ENCODE measurements around the gene C10orf71. TPM values are rescaled to one million over a fixed set of nuclear protein-coding genes. Genes with fewer than 3 reads are reported as not detected.

Gene C10orf71
- polyA plus RNA-seq, 2 of the 4 experiments (the other 2 are of a cell fraction) = not detected

Other genes with a start within 250 kb of the C10orf71 start
- gene VSTM4, start 183.6 kb upstream of the C10orf71 start, polyA plus RNA-seq (2011; rRNA removed) = 0.18 and 0.21 TPM in 2 replicates
- gene VSTM4, start 183.6 kb upstream of the C10orf71 start, polyA plus RNA-seq (2017; fragmentation: RNase III; extraction: RNeasy Plus Mini Kit Qiagen cat#74134 plus additional on column Dnase treatment) = 0.22 to 0.53 TPM (median 0.41 TPM) in 3 replicates
- gene FAM170B, start 165.1 kb upstream of the C10orf71 start, polyA plus RNA-seq (2011; rRNA removed) = not detected in 2 replicates
- gene FAM170B, start 165.1 kb upstream of the C10orf71 start, polyA plus RNA-seq (2017; fragmentation: RNase III; extraction: RNeasy Plus Mini Kit Qiagen cat#74134 plus additional on column Dnase treatment) = not detected in 3 replicates
- gene TMEM273, start 110.8 kb upstream of the C10orf71 start, polyA plus RNA-seq (2011; rRNA removed) = not detected in 2 replicates
- gene TMEM273, start 110.8 kb upstream of the C10orf71 start, polyA plus RNA-seq (2017; fragmentation: RNase III; extraction: RNeasy Plus Mini Kit Qiagen cat#74134 plus additional on column Dnase treatment) = not detected in 3 replicates
- gene DRGX, start 96.9 kb downstream of the C10orf71 start, polyA plus RNA-seq (2011; rRNA removed) = not detected in 2 replicates
- gene DRGX, start 96.9 kb downstream of the C10orf71 start, polyA plus RNA-seq (2017; fragmentation: RNase III; extraction: RNeasy Plus Mini Kit Qiagen cat#74134 plus additional on column Dnase treatment) = not detected in 3 replicates
- 8.8 and 9.4 TPM in 2 replicates for gene ERCC6, start 240.0 kb downstream of the C10orf71 start, polyA plus RNA-seq (2011; rRNA removed)
- 5.5 to 5.8 TPM (median 5.6 TPM) in 3 replicates for gene ERCC6, start 240.0 kb downstream of the C10orf71 start, polyA plus RNA-seq (2017; fragmentation: RNase III; extraction: RNeasy Plus Mini Kit Qiagen cat#74134 plus additional on column Dnase treatment)

All from A549 (cell line).